HG03064 (cell line): ENCODE results near the gene BCL6.

Experiments
- ATAC-seq: cut with Tn5 transposase; IDR thresholded peaks from one replicate; pipeline ENCODE4 v1.9.1; 2021; ENCODE audit warnings: low read depth; ENCODE audit not compliant: unreplicated experiment

Gene BCL6

GRCh38 chr3:187720337-187720670, 25.0 kb downstream of the BCL6 start:
- no peak for ATAC-seq

GRCh38 chr3:187719628-187720336, 25.5 kb downstream of the BCL6 start:
- ATAC-seq = no peak

GRCh38 chr3:187718802-187719201, 26.5 kb downstream of the BCL6 start:
- ATAC-seq = no peak

- no peak for ATAC-seq
Observed at GRCh38 chr3:187717572-187717971, 27.7 kb downstream of the BCL6 start.

GRCh38 chr3:187714404-187714979, 30.8 kb downstream of the BCL6 start:
- ATAC-seq = peak; percentile 90

GRCh38 chr3:187713504-187713903, 31.8 kb downstream of the BCL6 start:
- ATAC-seq = no peak

- ATAC-seq = no peak
Observed at GRCh38 chr3:187709155-187709554, 36.1 kb downstream of the BCL6 start.

GRCh38 chr3:187708696-187709095, 36.6 kb downstream of the BCL6 start:
- ATAC-seq = no peak

GRCh38 chr3:187706971-187707370, 38.3 kb downstream of the BCL6 start:
- ATAC-seq = no peak

- ATAC-seq = no peak
Observed at GRCh38 chr3:187705164-187705563, 40.1 kb downstream of the BCL6 start.

GRCh38 chr3:187702507-187703033, 42.7 kb downstream of the BCL6 start, which contains the start of gene RTP2:
Gene RTP2, minus strand, starts transcription at chr3:187702557. Its CDS starts 429 bp downstream, at chr3:187702128.
- no peak for ATAC-seq

- no peak for ATAC-seq
Observed at GRCh38 chr3:187700249-187700648, 45.0 kb downstream of the BCL6 start.

GRCh38 chr3:187698499-187699399, 46.5 kb downstream of the BCL6 start:
- no peak for ATAC-seq

- no peak for ATAC-seq
Observed at GRCh38 chr3:187696021-187696420, 49.2 kb downstream of the BCL6 start.

- no peak for ATAC-seq
Observed at GRCh38 chr3:187695449-187695848, 49.8 kb downstream of the BCL6 start.

GRCh38 chr3:187694801-187695200, 50.5 kb downstream of the BCL6 start:
- ATAC-seq = no peak

- ATAC-seq = no peak
Observed at GRCh38 chr3:187693431-187693830, 51.8 kb downstream of the BCL6 start.

- no peak for ATAC-seq
Observed at GRCh38 chr3:187689984-187690383, 55.3 kb downstream of the BCL6 start.

GRCh38 chr3:187686621-187687273, 58.5 kb downstream of the BCL6 start:
- no peak for ATAC-seq

GRCh38 chr3:187685948-187686347, 59.3 kb downstream of the BCL6 start:
- ATAC-seq = no peak

- ATAC-seq = no peak
Observed at GRCh38 chr3:187684880-187685279, 60.4 kb downstream of the BCL6 start.
